A673 (cell line): ENCODE results near the gene DIDO1. TPM values are rescaled to one million over a fixed set of nuclear protein-coding genes. Genes with fewer than 3 reads are reported as not detected.

Experiments
- BruUV-seq: library from RNA; stranded (reverse); fragments of 400-500 nt; replicated peaks from 2 replicates; lab custom pipeline; 2021; lab: Mats Ljungman, UMichigan
- CTCF ChIA-PET: fragments of 300-600 bp; sonication (Branson Sonifier 250); formaldehyde crosslinking; loops from one replicate; lab custom pipeline; 2022; ENCODE audit warnings: antibody characterized with exemption; lab: Charles Lee
- POLR2A ChIA-PET: fragments of 300-600 bp; sonication (Branson Sonifier 250); formaldehyde crosslinking; loops from one replicate; lab custom pipeline; 2022; ENCODE audit warnings: antibody characterized with exemption; ENCODE audit not compliant: low non-redundant PET; lab: Charles Lee
- DNase-seq: peaks from one replicate; pipeline ENCODE4 v3.0.0-alpha.2; 2015; ENCODE audit warnings: low spot score
- H3K27ac ChIP-seq: fragments of 200-600 bp; sonication (generic); 2 replicates; pipeline ENCODE4 v1.5.1; 2016; ENCODE audit warnings: mixed run types, low read depth, mild to moderate bottlenecking, mixed read lengths, antibody characterized with exemption, low read length; ENCODE audit not compliant: poor library complexity, severe bottlenecking
- H3K27me3 ChIP-seq: fragments of 200-600 bp; sonication (generic); replicated peaks from 2 replicates; pipeline ENCODE4 v1.6.1; 2017; ENCODE audit warnings: mixed run types, low read depth, mild to moderate bottlenecking, mixed read lengths, antibody characterized with exemption, low read length; ENCODE audit not compliant: insufficient read depth, poor library complexity
- H3K36me3 ChIP-seq: fragments of 200-600 bp; sonication (generic); 2 replicates; pipeline ENCODE4 v1.6.1; 2016; ENCODE audit warnings: mixed run types, mild to moderate bottlenecking, mixed read lengths, antibody characterized with exemption, low read length; ENCODE audit not compliant: insufficient read depth, poor library complexity, severe bottlenecking
- H3K4me1 ChIP-seq: fragments of 200-600 bp; sonication (generic); 2 replicates; pipeline ENCODE4 v1.6.1; 2017; ENCODE audit warnings: mixed run types, mild to moderate bottlenecking, mixed read lengths, antibody characterized with exemption, low read length; ENCODE audit not compliant: insufficient read depth, poor library complexity, severe bottlenecking
- H3K4me3 ChIP-seq: fragments of 200-600 bp; sonication (generic); 2 replicates; pipeline ENCODE4 v1.5.1; 2016; ENCODE audit warnings: low read depth, mixed run types, mild to moderate bottlenecking, mixed read lengths, low read length; ENCODE audit not compliant: poor library complexity, severe bottlenecking
- H3K9me3 ChIP-seq: fragments of 200-600 bp; sonication (generic); 2 replicates; pipeline ENCODE4 v1.6.1; 2016; ENCODE audit warnings: mixed run types, low read depth, mild to moderate bottlenecking, mixed read lengths, antibody characterized with exemption, low read length; ENCODE audit not compliant: poor library complexity, severe bottlenecking
- EZH2 ChIP-seq: fragments of 200-600 bp; sonication (generic); IDR thresholded peaks from 2 replicates; pipeline ENCODE4 v1.6.1; 2017; ENCODE audit warnings: borderline replicate concordance, low read depth, mild to moderate bottlenecking, mixed read lengths, antibody characterized with exemption, low read length; ENCODE audit not compliant: poor library complexity, severe bottlenecking
- intact Hi-C: fragments of 100-400 bp; cut with micrococcal nuclease; formaldehyde crosslinking; loops from one replicate; pipeline ENCODE4 v1.10.0; 2022; ENCODE audit not compliant: unreplicated experiment
- total RNA-seq: library from RNA; stranded (reverse); gene quantifications from 2 replicates; pipeline ENCODE4 v1.2.3, GENCODE V29; 2021
- TF ChIP-seq, protein P1 (sequence below): fragments of 300-800, 200-600 bp; sonication (generic); conservative IDR thresholded peaks from 2 replicates; pipeline ENCODE4 v1.5.1; 2017; ENCODE audit warnings: low read depth, mild to moderate bottlenecking, antibody characterized with exemption, low read length, moderate library complexity, mixed read lengths

Gene DIDO1
- total RNA-seq, 1 experiment from 2014 or later = 64.4 TPM

DNA sequence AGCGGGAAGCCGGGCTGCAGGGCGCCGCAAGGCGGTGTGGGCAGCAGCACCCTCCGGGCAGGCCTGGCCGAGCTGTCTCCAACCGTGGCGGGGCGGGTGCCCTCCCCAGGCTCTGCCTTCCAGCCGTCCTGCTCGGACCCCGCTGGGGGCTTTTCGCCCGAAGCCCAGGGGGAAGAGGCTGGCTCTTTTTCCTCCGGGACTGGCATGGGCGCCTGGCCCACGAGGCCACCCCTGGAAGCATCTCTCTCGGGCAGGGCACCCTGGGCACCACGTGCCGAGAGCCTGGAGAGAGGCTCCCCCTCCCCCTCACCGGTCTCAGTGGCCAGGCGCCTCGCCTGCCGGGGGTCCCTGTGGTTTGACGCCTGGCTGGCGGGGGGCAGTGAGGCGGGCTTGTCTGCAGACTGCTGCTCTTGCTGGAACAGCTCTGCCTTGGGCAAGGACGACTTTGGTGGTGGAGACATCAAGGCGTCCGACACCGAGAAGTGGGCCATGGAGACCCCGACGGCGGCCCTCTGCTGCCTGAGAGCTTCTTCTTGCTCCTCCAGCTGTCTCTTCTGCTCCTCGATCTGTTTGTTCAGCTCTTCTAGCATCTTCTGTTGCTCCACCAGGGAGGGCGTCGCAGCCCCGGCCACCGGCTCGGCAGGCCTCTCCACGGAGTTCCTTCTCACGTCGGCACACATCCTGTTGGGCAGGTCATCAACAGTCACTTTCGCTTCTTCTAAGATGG is 45.2 kb downstream of the DIDO1 start:
- peaks cover 12% of the 10 kb centered on the region for H3K36me3 ChIP-seq
- DNase-seq = no peak
- peaks cover 17% of the 10 kb centered on the region for H3K4me1 ChIP-seq
- no peaks in the 10 kb centered on the region for H3K9me3 ChIP-seq
- no peak overlapping the region for H3K27ac ChIP-seq
- ChIA-PET POLR2A (no interaction called here), CTCF (no interaction called here)
- intact Hi-C loops = no loop called here
- BruUV-seq = no TSS peak
- H3K27me3 ChIP-seq = no peaks in the 10 kb centered on the region
- TF ChIP-seq EZH2 = no peak
- TF ChIP-seq, protein P1, sequence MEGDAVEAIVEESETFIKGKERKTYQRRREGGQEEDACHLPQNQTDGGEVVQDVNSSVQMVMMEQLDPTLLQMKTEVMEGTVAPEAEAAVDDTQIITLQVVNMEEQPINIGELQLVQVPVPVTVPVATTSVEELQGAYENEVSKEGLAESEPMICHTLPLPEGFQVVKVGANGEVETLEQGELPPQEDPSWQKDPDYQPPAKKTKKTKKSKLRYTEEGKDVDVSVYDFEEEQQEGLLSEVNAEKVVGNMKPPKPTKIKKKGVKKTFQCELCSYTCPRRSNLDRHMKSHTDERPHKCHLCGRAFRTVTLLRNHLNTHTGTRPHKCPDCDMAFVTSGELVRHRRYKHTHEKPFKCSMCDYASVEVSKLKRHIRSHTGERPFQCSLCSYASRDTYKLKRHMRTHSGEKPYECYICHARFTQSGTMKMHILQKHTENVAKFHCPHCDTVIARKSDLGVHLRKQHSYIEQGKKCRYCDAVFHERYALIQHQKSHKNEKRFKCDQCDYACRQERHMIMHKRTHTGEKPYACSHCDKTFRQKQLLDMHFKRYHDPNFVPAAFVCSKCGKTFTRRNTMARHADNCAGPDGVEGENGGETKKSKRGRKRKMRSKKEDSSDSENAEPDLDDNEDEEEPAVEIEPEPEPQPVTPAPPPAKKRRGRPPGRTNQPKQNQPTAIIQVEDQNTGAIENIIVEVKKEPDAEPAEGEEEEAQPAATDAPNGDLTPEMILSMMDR = no peak
- no peak overlapping the region for H3K4me3 ChIP-seq

DNA sequence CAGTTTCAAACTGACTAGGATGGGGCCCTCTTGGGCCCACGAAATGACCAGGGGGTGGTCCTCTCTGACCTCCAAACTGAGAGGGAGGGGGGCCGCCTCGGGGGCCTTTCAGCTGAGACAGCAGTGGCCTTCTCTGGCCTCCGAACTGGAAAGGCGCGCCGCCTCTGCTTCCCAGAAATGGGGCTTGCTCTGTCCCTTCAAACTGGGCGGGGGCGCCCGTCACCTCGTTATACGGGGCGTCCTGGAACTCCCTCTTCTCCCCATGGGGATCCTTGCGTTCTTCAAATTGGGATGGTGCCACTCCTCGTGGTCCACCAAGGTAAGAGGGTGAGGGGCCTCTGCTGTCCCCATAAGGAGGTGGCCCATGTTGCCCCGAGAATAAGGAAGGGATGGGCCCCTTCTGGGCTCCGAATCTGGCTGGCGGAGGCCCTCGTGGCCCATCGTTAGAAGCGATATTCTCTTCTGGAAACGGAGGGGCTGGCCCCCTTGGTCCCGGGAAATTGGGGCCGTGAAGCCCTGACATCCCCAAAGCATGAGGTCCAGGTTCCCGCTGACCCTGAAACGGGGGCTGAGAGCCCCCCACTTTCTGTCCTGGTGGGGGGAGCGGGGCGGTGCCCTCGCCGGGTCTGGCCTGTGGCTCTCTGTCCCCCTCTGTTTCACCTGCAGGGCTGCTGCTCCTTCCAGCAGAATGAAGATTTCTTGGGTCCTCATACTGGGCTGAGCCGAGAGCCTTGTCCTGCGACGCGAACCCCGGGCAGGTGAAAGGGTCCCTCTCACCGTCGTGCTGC is 46.0 kb downstream of the DIDO1 start:
- Histone ChIP-seq H3K9me3 (no peaks in the 10 kb centered on the region), H3K4me1 (peaks cover 14% of the 10 kb centered on the region), H3K27ac (no peak overlapping the region), H3K36me3 (peaks cover 12% of the 10 kb centered on the region), H3K4me3 (no peak overlapping the region), H3K27me3 (no peaks in the 10 kb centered on the region)
- ChIA-PET CTCF (no interaction called here), POLR2A (no interaction called here)
- DNase-seq = no peak
- BruUV-seq = no TSS peak
- intact Hi-C loops = no loop called here
- TF ChIP-seq EZH2 = no peak
- TF ChIP-seq, protein P1 = no peak

DNA sequence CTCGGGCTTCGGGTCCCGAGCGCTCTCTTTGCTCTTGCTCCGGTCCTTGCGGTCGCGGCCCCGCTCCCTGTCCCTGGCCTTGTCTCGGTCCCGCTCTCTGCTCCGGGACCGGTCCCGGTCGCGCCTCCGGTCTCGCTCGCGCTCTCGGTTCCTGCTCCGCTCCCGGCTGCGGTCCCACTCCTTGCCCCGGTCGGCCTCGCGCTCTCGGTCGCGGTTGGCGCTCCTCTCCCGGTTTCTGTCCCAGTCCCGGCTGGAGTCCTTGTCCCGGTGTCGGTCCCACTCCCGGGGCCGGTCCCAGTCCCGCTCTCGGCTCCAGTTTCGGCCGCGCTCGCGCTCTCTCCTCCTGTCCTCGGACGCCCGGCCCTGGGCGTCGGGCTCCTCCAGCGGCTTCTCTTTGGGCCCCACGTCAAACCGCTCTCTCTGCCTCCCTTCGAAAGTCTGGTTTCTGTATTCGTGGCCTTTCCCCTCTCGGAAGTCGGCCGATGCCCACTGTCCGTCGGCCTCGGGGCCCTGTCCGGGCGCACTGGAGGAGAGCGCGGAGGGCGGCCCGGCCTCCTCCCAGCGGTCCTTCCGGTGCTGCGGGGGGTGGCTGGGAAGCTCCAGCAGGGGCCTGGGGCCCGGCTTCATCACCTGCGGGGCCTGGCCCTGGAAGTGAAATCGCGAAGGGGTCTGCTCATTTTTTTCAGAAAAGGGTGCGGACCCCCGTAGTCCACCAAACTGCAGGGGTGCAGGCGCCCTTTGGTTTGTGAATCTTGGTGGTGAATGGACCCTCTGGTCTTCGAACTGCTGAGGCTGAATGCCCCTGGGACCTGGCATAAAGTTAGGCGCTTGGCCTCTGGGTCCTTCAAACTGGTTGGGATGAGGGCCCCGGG is 46.8 kb downstream of the DIDO1 start:
- POLR2A ChIA-PET = no interaction called here
- intact Hi-C loops = loop anchor here (10.0 kb wide), 1 partner anchor 125 kb away; the partner anchor contains the start of gene BHLHE23
- no TSS peak for BruUV-seq
- Histone ChIP-seq H3K9me3 (no peaks in the 10 kb centered on the region), H3K36me3 (peaks cover 12% of the 10 kb centered on the region), H3K27ac (no peak overlapping the region), H3K4me3 (no peak overlapping the region), H3K27me3 (no peaks in the 10 kb centered on the region), H3K4me1 (peaks cover 6% of the 10 kb centered on the region)
- TF ChIP-seq, protein P1 = no peak
- CTCF ChIA-PET = no interaction called here
- no peak for DNase-seq
